Small intestine (tissue), 7 donors: ENCODE data around the gene SPDYE6. TPM values are rescaled to one million over a fixed set of nuclear protein-coding genes. Genes with fewer than 3 reads are reported as not detected.

Experiments used
- DNase-seq, 2 donors: peaks; one replicate each; pipeline versions ENCODE4 v3.0.0 to v3.0.0-alpha.2; 2013
- FAIRE-seq: peaks from 2 replicates; lab custom pipeline; 2012; peaks lifted over from hg19 to GRCh38; lab: Jason Lieb, UNC
- H3K27ac ChIP-seq, 3 donors: one replicate each; pipeline ENCODE4 v1.5.1; 2013; ENCODE audit warnings: low read length in 2 of 3, mild to moderate bottlenecking in 2 of 3, control low read depth in 1 of 3, inconsistent platforms in 1 of 3, low read depth in 1 of 3, moderate library complexity in 1 of 3
- H3K27me3 ChIP-seq, 3 donors: one replicate each; pipeline ENCODE4 v1.6.1; 2013; ENCODE audit warnings: low read length in 3 of 3, inconsistent platforms in 1 of 3; ENCODE audit not compliant: control insufficient read depth in 3 of 3, insufficient read depth in 3 of 3
- H3K36me3 ChIP-seq, 3 donors: one replicate each; pipeline ENCODE4 v1.6.1; 2013; ENCODE audit warnings: low read length in 3 of 3, inconsistent platforms in 1 of 3, low read depth in 1 of 3, mild to moderate bottlenecking in 1 of 3, moderate library complexity in 1 of 3; ENCODE audit not compliant: control insufficient read depth in 3 of 3, insufficient read depth in 2 of 3
- H3K4me1 ChIP-seq, 3 donors: one replicate each; pipeline ENCODE4 v1.6.1; 2013; ENCODE audit warnings: low read length in 2 of 3, inconsistent platforms in 1 of 3, low read depth in 1 of 3, mild to moderate bottlenecking in 1 of 3, moderate library complexity in 1 of 3; ENCODE audit not compliant: control insufficient read depth in 3 of 3, insufficient read depth in 2 of 3
- H3K4me3 ChIP-seq, 3 donors: one replicate each; pipeline ENCODE4 v1.5.1; 2013; ENCODE audit warnings: low read length in 3 of 3, control low read depth in 1 of 3, inconsistent platforms in 1 of 3, low read depth in 1 of 3, mild to moderate bottlenecking in 1 of 3, moderate library complexity in 1 of 3
- H3K9me3 ChIP-seq, 2 donors: one replicate each; pipeline ENCODE4 v1.6.1; 2013; ENCODE audit warnings: low read depth in 1 of 2, low read length in 1 of 2; ENCODE audit not compliant: control insufficient read depth in 2 of 2, insufficient read depth in 1 of 2
- WGBS, 3 donors: extraction: QIAGEN DNeasy Blood & Tissue Kit; methylation state at CpG; one replicate each; pipeline ENCODE4 v1.1.7; 2013; 5-methylcytosine and 5-hydroxymethylcytosine counted together
- polyA plus RNA-seq, 4 donors: library from polyadenylated mRNA; stranded (reverse) in 3 of 4; unstranded in 1 of 4; fragments of 200-250 nt in 3 of 4; fragments of 120-200 nt in 1 of 4; gene quantifications; one replicate each; pipeline versions ENCODE4 v1.2.1 to v1.2.3, GENCODE V29; 2013
- donor health status: healthy with polysubstance abuse.
- donor health status: control.
- donor health status: control.
- donor health status: Bipolar disorder and iron deficiency.
- donor health status: healthy.

Gene SPDYE6
- polyA plus RNA-seq, 4 donors: 0.09 to 3.3 TPM; not detected in 2

DNA sequence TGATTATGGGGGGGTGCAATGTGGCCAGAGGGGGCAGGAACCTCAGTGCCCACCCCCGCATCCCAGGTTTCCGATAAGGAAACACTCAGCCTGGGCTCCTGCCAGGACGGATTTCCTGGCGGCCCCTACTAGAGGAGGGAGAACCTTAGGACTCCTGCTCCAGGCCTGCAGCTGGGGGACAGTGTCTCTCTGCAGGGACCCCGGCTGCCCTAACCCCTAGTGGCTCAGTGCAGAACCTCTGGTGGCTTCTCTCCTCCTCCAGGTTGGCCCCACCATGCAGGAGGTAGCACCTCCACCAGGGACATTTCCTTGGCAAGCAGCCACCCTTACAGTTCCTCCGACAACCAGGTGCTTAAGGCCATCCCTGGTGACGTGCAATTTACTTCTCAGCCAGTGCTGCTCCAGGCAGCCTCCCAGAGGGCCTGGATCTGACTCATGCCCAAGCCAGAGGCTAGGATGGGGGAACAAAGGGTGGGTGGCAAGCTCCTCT, 37.7 kb downstream of the SPDYE6 start:
- DNase-seq: peak in 1 of 2 donors; percentile 35
- 37 to 68% (median 55%) methylated on average over 6 to 7 of the region's 7 CpGs for WGBS, 3 donors
- Histone ChIP-seq H3K27me3 (peaks cover 0 to 10% (median 3%) of the 10 kb centered on the region in 3 donors), H3K4me1 (no peaks in the 10 kb centered on the region), H3K4me3 (no peak overlapping the region), H3K9me3 (no peaks in the 10 kb centered on the region), H3K27ac (peak overlapping the region in 1 of 3 donors; percentile 12), H3K36me3 (peaks cover 0 to 17% (median 0%) of the 10 kb centered on the region in 3 donors)
- FAIRE-seq: no peak

DNA sequence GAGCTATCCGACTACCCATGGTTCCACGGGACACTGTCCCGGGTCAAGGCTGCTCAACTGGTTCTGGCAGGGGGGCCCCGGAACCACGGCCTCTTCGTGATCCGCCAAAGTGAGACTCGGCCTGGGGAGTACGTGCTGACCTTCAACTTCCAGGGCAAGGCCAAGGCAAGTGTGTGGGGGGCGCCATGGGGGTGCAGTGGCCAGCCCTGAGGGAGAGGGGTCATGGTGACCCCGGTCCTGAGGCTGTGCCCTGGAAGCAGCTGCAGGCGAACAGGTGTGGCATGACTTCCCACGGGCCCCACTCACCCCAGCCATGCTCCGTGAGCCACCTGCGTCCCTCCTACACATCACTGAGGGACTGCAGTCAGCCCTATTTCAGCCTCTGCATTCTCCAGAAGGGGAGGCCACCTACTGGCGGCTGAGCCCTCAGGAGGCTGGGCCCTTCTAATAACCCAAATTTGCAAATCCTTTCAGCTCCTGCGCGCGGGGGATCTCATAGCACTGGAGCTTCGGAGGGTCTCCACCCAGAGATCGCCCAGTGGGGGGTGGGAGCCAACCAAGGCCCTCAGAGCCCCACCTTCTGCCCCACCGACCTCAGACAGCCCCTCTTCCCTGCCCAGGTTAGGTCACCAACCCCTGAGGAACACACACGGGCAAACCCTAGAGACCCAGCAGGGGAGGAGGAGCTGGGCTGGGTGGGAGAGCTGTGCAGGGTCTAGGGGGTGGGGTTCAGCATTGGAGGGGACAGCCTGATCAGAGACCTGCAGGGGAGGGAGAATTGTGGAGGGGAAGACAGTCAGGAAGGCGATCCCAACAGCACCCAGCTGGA, 38.8 kb downstream of the SPDYE6 start:
- no peak overlapping the region for H3K27ac ChIP-seq
- H3K4me3 ChIP-seq: no peak overlapping the region
- no peaks in the 10 kb centered on the region for H3K9me3 ChIP-seq
- FAIRE-seq (no peak), DNase-seq (no peak)
- no peaks in the 10 kb centered on the region for H3K4me1 ChIP-seq
- peaks cover 0 to 6% (median 3%) of the 10 kb centered on the region in 3 donors for H3K27me3 ChIP-seq
- whole genome bisulfite sequencing, 3 donors: 86 to 89% (median 87%) methylated on average over 22 to 24 of the region's 24 CpGs
- peaks cover 0 to 17% (median 0%) of the 10 kb centered on the region in 3 donors for H3K36me3 ChIP-seq

- H3K4me3 ChIP-seq: no peak overlapping the region
- H3K4me1 ChIP-seq: no peaks in the 10 kb centered on the region
- peaks cover 0 to 19% (median 0%) of the 10 kb centered on the region in 3 donors for H3K36me3 ChIP-seq
- no peaks in the 10 kb centered on the region for H3K9me3 ChIP-seq
- H3K27me3 ChIP-seq: no peaks in the 10 kb centered on the region
- WGBS, 3 donors: 84 to 91% (median 90%) methylated on average over 17 to 22 of the region's 22 CpGs
- DNase-seq (no peak), FAIRE-seq (no peak)
- H3K27ac ChIP-seq: no peak overlapping the region
These were observed 42.1 kb downstream of the SPDYE6 start for GRCh38 chr7:102313997-102314780.

- Histone ChIP-seq H3K27me3 (no peaks in the 10 kb centered on the region), H3K4me3 (no peak overlapping the region), H3K36me3 (peaks cover 0 to 15% (median 0%) of the 10 kb centered on the region in 3 donors), H3K27ac (no peak overlapping the region), H3K9me3 (no peaks in the 10 kb centered on the region), H3K4me1 (no peaks in the 10 kb centered on the region)
- no peak for DNase-seq
- WGBS, 3 donors: 80 to 91% (median 89%) methylated on average over 2 of the region's 2 CpGs
- FAIRE-seq: no peak
These were observed 43.9 kb downstream of the SPDYE6 start for GRCh38 chr7:102312317-102312716.

DNA sequence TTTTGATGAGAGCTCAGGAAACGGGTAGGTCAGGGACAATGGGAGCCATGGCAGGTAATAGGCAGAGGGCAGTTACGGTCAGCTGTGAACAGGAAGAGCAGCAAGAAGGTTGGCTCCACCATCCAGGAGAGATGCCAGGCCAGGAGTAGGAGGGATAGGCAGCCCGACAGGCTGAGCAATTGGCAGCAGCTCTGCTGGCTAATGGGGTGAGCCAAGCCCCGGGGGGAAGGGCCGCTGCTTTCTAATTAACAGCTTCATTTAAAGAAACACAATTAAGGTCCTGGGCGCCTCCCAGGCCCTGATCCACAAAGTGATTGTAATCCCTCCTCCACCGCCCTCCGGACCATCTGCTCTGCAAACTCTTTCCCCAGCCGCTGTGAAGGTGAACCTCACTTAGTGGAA, 45.8 kb downstream of the SPDYE6 start:
- 92 to 93% (median 93%) methylated on average over 9 of the region's 9 CpGs for WGBS, 3 donors
- FAIRE-seq (no peak), DNase-seq (no peak)
- H3K4me3 ChIP-seq: no peak overlapping the region
- no peaks in the 10 kb centered on the region for H3K9me3 ChIP-seq
- H3K4me1 ChIP-seq: peaks cover 0 to 3% (median 2%) of the 10 kb centered on the region in 3 donors
- H3K27ac ChIP-seq: no peak overlapping the region
- H3K27me3 ChIP-seq: no peaks in the 10 kb centered on the region
- H3K36me3 ChIP-seq: peaks cover 0 to 14% (median 0%) of the 10 kb centered on the region in 3 donors

DNA sequence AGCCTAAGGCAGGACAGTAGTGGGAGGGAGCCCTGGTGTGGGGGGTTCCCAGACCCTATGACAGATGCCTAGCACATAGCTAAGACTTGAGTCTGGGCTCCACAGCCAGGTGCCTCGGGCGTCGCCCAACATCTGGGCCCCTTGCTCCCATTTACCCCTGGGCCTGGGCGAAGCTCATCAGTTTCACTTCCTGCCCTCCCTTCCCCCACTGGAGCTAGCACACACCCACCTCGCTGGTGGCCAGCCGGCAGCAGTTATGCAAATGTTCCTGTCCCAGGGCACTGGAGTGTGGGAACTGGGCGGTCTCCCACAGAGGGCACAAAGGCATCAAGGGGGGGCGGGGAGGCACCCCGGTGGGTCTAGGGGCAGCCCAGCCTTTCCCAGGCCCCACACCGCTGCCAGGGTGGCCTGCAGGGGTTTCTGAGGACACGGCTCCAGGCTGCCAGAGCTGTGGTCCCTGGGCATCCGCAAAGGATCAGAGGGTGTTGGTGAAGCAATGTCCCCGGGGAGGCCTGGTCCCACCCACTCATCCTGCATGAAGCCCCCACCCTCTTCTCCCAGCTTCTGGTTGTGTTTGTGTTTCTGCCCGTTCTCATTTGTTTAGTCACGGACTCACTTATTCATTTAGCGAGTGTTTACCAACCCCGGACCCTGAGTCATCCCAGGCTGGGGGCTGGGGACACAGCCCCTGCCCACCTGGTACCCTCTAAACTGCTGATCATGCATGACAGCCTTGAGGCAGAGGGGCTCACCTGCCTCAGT, 49.1 kb downstream of the SPDYE6 start:
- Histone ChIP-seq H3K4me1 (peaks cover 0 to 3% (median 2%) of the 10 kb centered on the region in 3 donors), H3K27me3 (no peaks in the 10 kb centered on the region), H3K27ac (peak overlapping the region in 1 of 3 donors; percentile 75), H3K9me3 (no peaks in the 10 kb centered on the region), H3K36me3 (peaks cover 0 to 9% (median 0%) of the 10 kb centered on the region in 3 donors), H3K4me3 (no peak overlapping the region)
- FAIRE-seq: no peak
- peak; percentile 66 to 86 for DNase-seq
- WGBS, 3 donors: 22 to 30% (median 24%) methylated on average over 16 to 17 of the region's 17 CpGs

DNA sequence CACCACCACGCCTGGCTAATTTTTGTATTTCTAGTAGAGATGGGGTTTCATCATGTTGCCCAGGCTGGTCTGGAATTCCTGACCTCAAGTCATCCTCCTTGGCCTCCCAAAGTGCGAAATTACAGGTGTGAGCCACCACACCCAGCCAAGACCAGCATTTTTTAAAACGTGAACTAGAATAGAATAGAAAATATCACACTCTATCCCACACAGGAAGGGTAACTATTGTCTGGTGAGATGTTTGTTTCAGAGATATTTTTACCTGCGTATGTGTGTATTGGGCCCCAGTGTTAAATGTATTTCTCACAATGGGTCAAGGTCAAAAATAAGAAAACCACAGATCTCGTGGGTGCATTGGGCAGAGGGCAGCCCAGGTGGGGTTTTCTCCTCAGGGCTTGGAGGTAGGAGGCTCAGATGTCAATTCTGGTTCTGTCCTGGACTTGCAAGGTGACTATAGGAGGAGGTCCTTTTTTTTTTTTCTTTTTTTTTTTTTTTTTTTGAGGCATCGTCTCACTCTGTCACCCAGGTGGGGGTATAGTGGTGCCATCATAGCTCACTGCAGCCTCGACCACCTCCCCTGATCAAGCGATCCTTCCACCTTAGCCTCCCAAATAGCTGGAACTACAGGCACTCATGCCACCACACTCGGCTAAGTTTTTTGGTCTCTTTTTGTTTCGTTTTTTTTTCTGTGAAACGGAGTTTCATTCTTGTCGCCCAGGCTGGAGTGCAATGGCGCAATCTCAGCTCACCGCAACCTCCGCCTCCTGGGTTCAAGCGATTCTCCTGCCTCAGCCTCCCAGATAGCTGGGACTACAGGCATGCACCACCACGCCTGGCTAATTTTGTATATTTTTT, 50.6 kb downstream of the SPDYE6 start:
- peaks cover 0 to 9% (median 0%) of the 10 kb centered on the region in 3 donors for H3K36me3 ChIP-seq
- DNase-seq (no peak), FAIRE-seq (no peak)
- peaks cover 0 to 5% (median 0%) of the 10 kb centered on the region in 3 donors for H3K27me3 ChIP-seq
- H3K27ac ChIP-seq: peak overlapping the region in 1 of 3 donors; percentile 38
- H3K4me1 ChIP-seq: peaks cover 0 to 3% (median 2%) of the 10 kb centered on the region in 3 donors
- 84 to 93% (median 86%) methylated on average over 17 of the region's 17 CpGs for WGBS, 3 donors
- H3K9me3 ChIP-seq: peaks cover 0 to 2% of the 10 kb centered on the region in 2 donors
- H3K4me3 ChIP-seq: no peak overlapping the region
